GM12878 (cell line): ENCODE data around the gene ZNF559. TPM values are rescaled to one million over a fixed set of nuclear protein-coding genes. Genes with fewer than 3 reads are reported as not detected.

Experiments
- ATAC-seq: fragments of 200-7000 bp; cut with Tn5 transposase; 3 replicates; pipeline ENCODE4 v1.9.1; 2020; ENCODE audit warnings: mild to moderate bottlenecking, moderate library complexity
- BruUV-seq: library from RNA; stranded (reverse); fragments of 400-500 nt; replicated peaks from 2 replicates; lab custom pipeline; 2021; lab: Mats Ljungman, UMichigan
- CTCF ChIA-PET: fragments of 300-600 bp; sonication (Branson Sonifier 250); formaldehyde crosslinking; extraction: SDS; loops from one replicate; lab custom pipeline; 2021; ENCODE audit warnings: inconsistent platforms; lab: Yijun Ruan, JAX
- POLR2A ChIA-PET: fragments of 350-600 bp; formaldehyde crosslinking; extraction: SDS; loops from one replicate; lab custom pipeline; 2021; ENCODE audit warnings: inconsistent platforms; lab: Charles Lee
- RAD21 ChIA-PET: fragments of 300-600 bp; sonication (Branson Sonifier 250); formaldehyde crosslinking; loops from one replicate; lab custom pipeline; 2023; ENCODE audit warnings: antibody characterized with exemption; ENCODE audit not compliant: unreplicated experiment; lab: Charles Lee
- SMC1A ChIA-PET: fragments of 300-600 bp; sonication (Branson Sonifier 250); formaldehyde crosslinking; loops from one replicate; lab custom pipeline; 2023; ENCODE audit not compliant: unreplicated experiment, uncharacterized antibody; lab: Charles Lee
- DNase-seq: peaks from one replicate; pipeline ENCODE4 v3.0.0-alpha.2; 2011; ENCODE audit warnings: low read depth, low spot score
- FAIRE-seq: peaks from 3 replicates; lab custom pipeline; 2011; peaks lifted over from hg19 to GRCh38; lab: Jason Lieb, UNC
- H2AFZ ChIP-seq: 2 replicates; pipeline ENCODE4 v1.6.0; 2011; ENCODE audit warnings: low read depth, low read length, control low read depth; ENCODE audit not compliant: control insufficient read depth
- H3K27ac ChIP-seq: 2 replicates; pipeline ENCODE4 v1.5.1; 2011; ENCODE audit warnings: control low read depth; ENCODE audit not compliant: control insufficient read depth, insufficient read depth
- H3K27me3 ChIP-seq, 2 experiments: replicated peaks in 1 of 2; 2 replicates each; pipeline versions ENCODE4 v1.6.0 to v1.6.1; 2011; ENCODE audit warnings: low read length in 1 of 2; ENCODE audit not compliant: control insufficient read depth in 2 of 2, insufficient read depth in 2 of 2
- H3K36me3 ChIP-seq, 2 experiments: 2 replicates each; pipeline ENCODE4 v1.5.1; 2011; ENCODE audit warnings: low read length in 1 of 2; ENCODE audit not compliant: control insufficient read depth in 2 of 2, insufficient read depth in 2 of 2
- H3K4me1 ChIP-seq: 2 replicates; pipeline ENCODE4 v1.6.1; 2011; ENCODE audit warnings: mild to moderate bottlenecking, low read length, moderate library complexity, mixed read lengths; ENCODE audit not compliant: control insufficient read depth, insufficient read depth
- H3K4me2 ChIP-seq: 2 replicates; pipeline ENCODE4 v1.6.0; 2011; ENCODE audit warnings: control low read depth; ENCODE audit not compliant: control insufficient read depth, insufficient read depth
- H3K4me3 ChIP-seq: fragments of 200-600 bp; sonication (generic); 2 replicates; pipeline ENCODE4 v1.5.1; 2016
- H3K79me2 ChIP-seq: 2 replicates; pipeline ENCODE4 v1.6.0; 2011; ENCODE audit warnings: low read length; ENCODE audit not compliant: control insufficient read depth, insufficient read depth
- H3K9ac ChIP-seq: 2 replicates; pipeline ENCODE4 v1.8.0; 2011; ENCODE audit warnings: low read length, control low read depth, mixed read lengths; ENCODE audit not compliant: control insufficient read depth, insufficient read depth
- H3K9me3 ChIP-seq: replicated peaks from 3 replicates; pipeline ENCODE4 v1.5.1; 2011; ENCODE audit warnings: mild to moderate bottlenecking, low read length; ENCODE audit not compliant: control insufficient read depth, insufficient read depth
- H4K20me1 ChIP-seq: 2 replicates; pipeline ENCODE4 v1.6.0; 2011; ENCODE audit not compliant: control insufficient read depth, insufficient read depth
- ATF7 ChIP-seq: fragments of 450-650 bp; IDR thresholded peaks from 2 replicates; pipeline ENCODE4 v1.6.1; 2016; ENCODE audit warnings: low read depth, mild to moderate bottlenecking
- BCLAF1 ChIP-seq: fragments of 450-650 bp; IDR thresholded peaks from 2 replicates; pipeline ENCODE4 v1.6.1; 2017; ENCODE audit warnings: antibody characterized with exemption, mild to moderate bottlenecking, moderate library complexity
- FOS ChIP-seq: IDR thresholded peaks from 3 replicates; pipeline ENCODE4 v1.6.1; 2011; ENCODE audit warnings: borderline replicate concordance; ENCODE audit not compliant: insufficient read length; ENCODE audit errors: extremely low read depth
- MTA2 ChIP-seq: fragments of 450-650 bp; IDR thresholded peaks from 2 replicates; pipeline ENCODE4 v1.6.1; 2016; ENCODE audit warnings: low read depth, mild to moderate bottlenecking, moderate library complexity
- MTA3 ChIP-seq: IDR thresholded peaks from 2 replicates; pipeline ENCODE4 v1.6.1; 2012; ENCODE audit warnings: low read length, inconsistent platforms, borderline replicate concordance
- POLR2AphosphoS2 ChIP-seq: IDR thresholded peaks from 2 replicates; pipeline ENCODE4 v1.6.1; 2011; ENCODE audit warnings: low read depth, mild to moderate bottlenecking, low read length, improper control_type of control experiment, moderate library complexity
- RB1 ChIP-seq: fragments of 450-650 bp; formaldehyde crosslinking; IDR thresholded peaks from 2 replicates; pipeline ENCODE4 v1.6.1; 2017; ENCODE audit warnings: mild to moderate bottlenecking, borderline replicate concordance
- RBBP5 ChIP-seq: fragments of 200-600 bp; sonication (generic); conservative IDR thresholded peaks from 2 replicates; pipeline ENCODE4 v1.6.1; 2016
- RCOR1 ChIP-seq: conservative IDR thresholded peaks from 2 replicates; pipeline ENCODE4 v1.6.1; 2012; ENCODE audit warnings: low read depth, low read length, improper control_type of control experiment
- RFX5 ChIP-seq: IDR thresholded peaks from 2 replicates; pipeline ENCODE4 v1.6.1; 2011; ENCODE audit warnings: low read depth, low read length, improper control_type of control experiment
- SMC3 ChIP-seq: IDR thresholded peaks from 2 replicates; pipeline ENCODE4 v1.6.1; 2011; ENCODE audit warnings: low read length, improper control_type of control experiment, borderline replicate concordance
- SREBF2 ChIP-seq: IDR thresholded peaks from 2 replicates; pipeline ENCODE4 v1.6.1; 2012; ENCODE audit warnings: mild to moderate bottlenecking, low read length
- STAT3 ChIP-seq: IDR thresholded peaks from 2 replicates; pipeline ENCODE4 v1.6.1; 2011; ENCODE audit warnings: low read depth, low read length, improper control_type of control experiment
- TARDBP ChIP-seq: IDR thresholded peaks from 2 replicates; pipeline ENCODE4 v1.6.1; 2016; ENCODE audit warnings: borderline replicate concordance
- YBX1 ChIP-seq: fragments of 450-650 bp; IDR thresholded peaks from 2 replicates; pipeline ENCODE4 v1.6.1; 2016; ENCODE audit warnings: antibody characterized with exemption
- ZNF274 ChIP-seq: IDR thresholded peaks from one replicate; pipeline ENCODE4 v1.8.0; 2011; ENCODE audit not compliant: insufficient read length, insufficient read depth
- WGBS: methylation state at CpG from one replicate; pipeline ENCODE4 v1.1.6; 2016; ENCODE audit warnings: low lambda C conversion rate; ENCODE audit not compliant: insufficient replicate concordance, insufficient coverage; ENCODE audit errors: missing lambda C conversion rate; 5-methylcytosine and 5-hydroxymethylcytosine counted together
- in situ Hi-C: fragments of 300-500 bp; cut with MboI; formaldehyde crosslinking; loops from 9 replicates; pipeline ENCODE4 v1.14.3; 2018; ENCODE audit warnings: mixed read lengths
- intact Hi-C: fragments of 100-400 bp; cut with micrococcal nuclease; formaldehyde crosslinking; loops from one replicate; pipeline ENCODE4 v1.14.2; 2022; ENCODE audit not compliant: unreplicated experiment
- polyA plus RNA-seq, 11 experiments: library from polyadenylated mRNA; depleted of rRNA in 4 of 11; unstranded in 6 of 11; stranded (reverse) in 5 of 11; fragments of >200 nt; fragmentation: Nextera tagmentation in 4 of 11; fragmentation: Illumina TruSeq in 1 of 11; extraction: Ambion mirVana in 4 of 11; extraction: Trizol in 1 of 11; gene quantifications; 1 replicate in 1 of 11; 2 replicates in 10 of 11; pipeline versions ENCODE4 v1.2.1 to v1.2.3, GENCODE V29; 2011 to 2016; ENCODE audit warnings: inconsistent platforms in 2 of 11, missing spikeins in 2 of 11, low read depth in 1 of 11
- total RNA-seq, 4 experiments: library from RNA; depleted of rRNA in 3 of 4; stranded (reverse); fragments of >200 nt in 3 of 4; fragmentation: Illumina TruSeq in 1 of 4; extraction: Trizol in 1 of 4; gene quantifications; 2 replicates each; pipeline versions ENCODE4 v1.2.1 to v1.2.3, GENCODE V29; 2013 to 2021
- TF ChIP-seq, protein P1 (sequence below): fragments of 150-350 bp; IDR thresholded peaks from 2 replicates; pipeline ENCODE4 v1.6.1; 2014; ENCODE audit warnings: mild to moderate bottlenecking, low read depth, low read length

ZNF559 gene
- total and polyA plus RNA-seq, 10 of the 15 experiments (the other 5 are each of a cell fraction or from before 2014, with no cell fraction given): 4.4 to 13.8 (median 9.8) TPM

GRCh38 chr19:9348671-9349070 lies 24.7 kb downstream of the ZNF559 start:
- CTCF ChIA-PET: no interaction called here
- RAD21 ChIA-PET: no interaction called here
- H3K4me1 ChIP-seq: no peaks in the 10 kb centered on the region
- no peak overlapping the region for H3K9ac ChIP-seq
- H3K4me2 ChIP-seq: no peak overlapping the region
- ATAC-seq: no peak
- POLR2A ChIA-PET: interaction anchor here (0.6 kb wide), 1 partner anchor 245 kb away, joined by 3 read pairs; no protein-coding TSS in a partner anchor
- DNase-seq: no peak
- H4K20me1 ChIP-seq: no peaks in the 10 kb centered on the region
- FAIRE-seq: no peak
- BruUV-seq: no TSS peak
- no peak overlapping the region for H3K27ac ChIP-seq
- no peaks in the 10 kb centered on the region for H3K79me2 ChIP-seq
- H2AFZ ChIP-seq: no peak overlapping the region
- TF ChIP-seq, protein P1, sequence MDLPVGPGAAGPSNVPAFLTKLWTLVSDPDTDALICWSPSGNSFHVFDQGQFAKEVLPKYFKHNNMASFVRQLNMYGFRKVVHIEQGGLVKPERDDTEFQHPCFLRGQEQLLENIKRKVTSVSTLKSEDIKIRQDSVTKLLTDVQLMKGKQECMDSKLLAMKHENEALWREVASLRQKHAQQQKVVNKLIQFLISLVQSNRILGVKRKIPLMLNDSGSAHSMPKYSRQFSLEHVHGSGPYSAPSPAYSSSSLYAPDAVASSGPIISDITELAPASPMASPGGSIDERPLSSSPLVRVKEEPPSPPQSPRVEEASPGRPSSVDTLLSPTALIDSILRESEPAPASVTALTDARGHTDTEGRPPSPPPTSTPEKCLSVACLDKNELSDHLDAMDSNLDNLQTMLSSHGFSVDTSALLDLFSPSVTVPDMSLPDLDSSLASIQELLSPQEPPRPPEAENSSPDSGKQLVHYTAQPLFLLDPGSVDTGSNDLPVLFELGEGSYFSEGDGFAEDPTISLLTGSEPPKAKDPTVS: no peak
- TF ChIP-seq MTA2 (no peak), RCOR1 (no peak), RBBP5 (no peak), MTA3 (no peak), SREBF2 (no peak), STAT3 (no peak), YBX1 (no peak), POLR2AphosphoS2 (no peak), FOS (no peak), ATF7 (no peak), TARDBP (no peak), RFX5 (no peak), ZNF274 (no peak), RB1 (no peak), BCLAF1 (no peak), SMC3 (no peak)
- in situ Hi-C loops (no loop called here), intact Hi-C loops (no loop called here)
- no peaks in the 10 kb centered on the region for H3K36me3 ChIP-seq
- H3K27me3 ChIP-seq: no peaks in the 10 kb centered on the region
- no peak overlapping the region for H3K4me3 ChIP-seq
- SMC1A ChIA-PET: no interaction called here
- 95% methylated on average over 22 of the region's 22 CpGs for WGBS
- H3K9me3 ChIP-seq: no peaks in the 10 kb centered on the region; the same call in 1 of the 3 replicates
